Tibial artery (tissue), 4 donors: ENCODE data around the gene DGKB.
"Not testable (repeated sequence)": the region's sequence is repeated elsewhere in the genome, so short reads cannot be mapped to it uniquely, and the experiment has no call there.

ENCODE experiments used
- DNase-seq, 2 donors: peaks; one replicate each; pipeline ENCODE4 v3.0.0-alpha.2; 2019
- H3K27ac ChIP-seq, 2 donors: fragments of 200-600 bp; sonication (generic) in 1 of 2; 1 replicate in 1 of 2; 2 replicates in 1 of 2; pipeline ENCODE4 v1.5.1; 2018 to 2019; ENCODE audit warnings: mild to moderate bottlenecking in 1 of 2
- H3K27me3 ChIP-seq, 2 donors: fragments of 200-600 bp; sonication (generic) in 1 of 2; one replicate each; pipeline versions ENCODE4 v1.5.1 to v1.6.0; 2016 to 2019
- H3K36me3 ChIP-seq, 3 donors: fragments of 200-600 bp; sonication (generic) in 2 of 3; one replicate each; pipeline ENCODE4 v1.5.1; 2016 to 2019; ENCODE audit warnings: mild to moderate bottlenecking in 2 of 3
- H3K4me1 ChIP-seq, 4 donors: fragments of 200-600 bp; sonication (generic) in 2 of 4; 1 replicate in 3 of 4; 2 replicates in 1 of 4; pipeline ENCODE4 v1.5.1; 2016 to 2019
- H3K4me3 ChIP-seq, 2 donors: fragments of 200-600 bp; sonication (generic) in 1 of 2; 1 replicate in 1 of 2; 2 replicates in 1 of 2; pipeline ENCODE4 v1.5.1; 2018 to 2019; ENCODE audit warnings: mild to moderate bottlenecking in 2 of 2
- H3K9me3 ChIP-seq, 3 donors: fragments of 200-600 bp; sonication (generic) in 1 of 3; one replicate each; pipeline ENCODE4 v1.5.1; 2016 to 2019
- intact Hi-C: fragments of 100-400 bp; cut with DNase I; formaldehyde crosslinking; loops from one replicate; pipeline ENCODE4 v1.15.0; 2023; ENCODE audit warnings: low total_unique reads
- TF ChIP-seq, protein P1 (sequence below), 2 experiments: fragments of 200-600 bp in 1 of 2; fragments of 450-650 bp in 1 of 2; IDR thresholded peaks; one replicate each; pipeline ENCODE4 v1.5.1; 2017 to 2019; ENCODE audit warnings: antibody characterized with exemption in 2 of 2, mild to moderate bottlenecking in 1 of 2, moderate library complexity in 1 of 2

Gene DGKB

GRCh38 chr7:14478834-14479510, 423.6 kb downstream of the DGKB start:
- Histone ChIP-seq H3K36me3 (no peaks in the 10 kb centered on the region), H3K27ac (no peak overlapping the region), H3K4me1 (no peaks in the 10 kb centered on the region), H3K4me3 (no peak overlapping the region), H3K27me3 (no peaks in the 10 kb centered on the region), H3K9me3 (no peaks in the 10 kb centered on the region)
- TF ChIP-seq, protein P1, sequence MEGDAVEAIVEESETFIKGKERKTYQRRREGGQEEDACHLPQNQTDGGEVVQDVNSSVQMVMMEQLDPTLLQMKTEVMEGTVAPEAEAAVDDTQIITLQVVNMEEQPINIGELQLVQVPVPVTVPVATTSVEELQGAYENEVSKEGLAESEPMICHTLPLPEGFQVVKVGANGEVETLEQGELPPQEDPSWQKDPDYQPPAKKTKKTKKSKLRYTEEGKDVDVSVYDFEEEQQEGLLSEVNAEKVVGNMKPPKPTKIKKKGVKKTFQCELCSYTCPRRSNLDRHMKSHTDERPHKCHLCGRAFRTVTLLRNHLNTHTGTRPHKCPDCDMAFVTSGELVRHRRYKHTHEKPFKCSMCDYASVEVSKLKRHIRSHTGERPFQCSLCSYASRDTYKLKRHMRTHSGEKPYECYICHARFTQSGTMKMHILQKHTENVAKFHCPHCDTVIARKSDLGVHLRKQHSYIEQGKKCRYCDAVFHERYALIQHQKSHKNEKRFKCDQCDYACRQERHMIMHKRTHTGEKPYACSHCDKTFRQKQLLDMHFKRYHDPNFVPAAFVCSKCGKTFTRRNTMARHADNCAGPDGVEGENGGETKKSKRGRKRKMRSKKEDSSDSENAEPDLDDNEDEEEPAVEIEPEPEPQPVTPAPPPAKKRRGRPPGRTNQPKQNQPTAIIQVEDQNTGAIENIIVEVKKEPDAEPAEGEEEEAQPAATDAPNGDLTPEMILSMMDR (IDR thresholded peaks at IDR 0.05), result no peak
- intact Hi-C loops, result no loop called here
- no peak for DNase-seq

DNA sequence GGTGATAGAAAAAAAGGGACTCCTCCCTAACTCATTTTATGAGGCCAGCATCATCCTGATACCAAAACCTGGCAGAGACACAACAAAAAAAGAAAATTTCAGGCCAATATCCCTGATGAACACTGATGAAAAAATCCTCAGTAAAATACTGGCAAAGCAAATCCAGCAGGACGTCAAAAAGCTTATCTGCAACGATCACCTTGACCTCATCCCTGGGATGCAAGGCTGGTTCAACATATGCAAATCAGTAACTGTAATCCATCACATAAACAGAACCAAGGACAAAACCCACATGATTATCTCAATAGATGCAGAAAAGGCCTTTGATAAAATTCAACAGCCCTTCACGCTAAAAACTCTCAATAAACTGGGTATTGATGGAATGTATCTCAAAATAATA, 440.8 kb downstream of the DGKB start:
- H3K4me1 ChIP-seq, H3K4me3 ChIP-seq, intact Hi-C loops, DNase-seq, H3K9me3 ChIP-seq, H3K36me3 ChIP-seq, H3K27me3 ChIP-seq, H3K27ac ChIP-seq: not testable (repeated sequence)

GRCh38 chr7:14458846-14459245, 443.7 kb downstream of the DGKB start:
- intact Hi-C loops, result not testable (repeated sequence)

GRCh38 chr7:14457568-14458453, 444.7 kb downstream of the DGKB start:
- no peak overlapping the region for H3K4me3 ChIP-seq
- intact Hi-C loops, result no loop called here

More at GRCh38 chr7:14458846-14459245, 443.7 kb downstream of the DGKB start:
- not testable (repeated sequence) for H3K27ac ChIP-seq, H3K4me1 ChIP-seq, DNase-seq, H3K36me3 ChIP-seq, H3K9me3 ChIP-seq, H3K27me3 ChIP-seq, H3K4me3 ChIP-seq

DNA sequence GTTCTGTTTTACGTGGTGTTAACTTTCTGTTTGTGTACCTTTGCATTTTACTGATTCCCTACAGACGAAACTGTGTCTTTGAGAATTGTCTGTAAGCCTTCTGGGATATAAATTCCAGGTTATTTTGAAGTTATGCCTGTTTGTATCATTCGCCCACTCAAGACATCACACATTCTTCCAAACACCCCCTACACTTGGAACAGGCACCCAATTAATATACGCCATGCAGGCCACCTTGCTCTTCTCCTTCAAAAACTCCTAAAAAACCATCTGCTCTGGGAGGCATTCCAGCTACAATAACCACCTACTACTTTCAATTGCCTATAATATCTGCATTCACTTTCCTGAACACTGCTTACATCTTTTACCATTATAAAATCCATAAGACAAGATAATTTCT, 453.3 kb downstream of the DGKB start:
- no peak overlapping the region for H3K4me3 ChIP-seq
- DNase-seq, result no peak
- intact Hi-C loops, result no loop called here
- no peaks in the 10 kb centered on the region for H3K36me3 ChIP-seq
- no peaks in the 10 kb centered on the region for H3K4me1 ChIP-seq
- peaks cover 0 to 3% of the 10 kb centered on the region in 2 donors for H3K27me3 ChIP-seq
- TF ChIP-seq, protein P1 (IDR thresholded peaks at IDR 0.05), result no peak
- no peak overlapping the region for H3K27ac ChIP-seq
- no peaks in the 10 kb centered on the region for H3K9me3 ChIP-seq

More at GRCh38 chr7:14457568-14458453, 444.7 kb downstream of the DGKB start:
- TF ChIP-seq, protein P1 (IDR thresholded peaks at IDR 0.05), result peak; percentile 61 to 76
- Histone ChIP-seq H3K9me3 (no peaks in the 10 kb centered on the region), H3K27ac (no peak overlapping the region), H3K4me1 (no peaks in the 10 kb centered on the region), H3K27me3 (peaks cover 0 to 6% of the 10 kb centered on the region in 2 donors), H3K36me3 (no peaks in the 10 kb centered on the region)
- DNase-seq, result peak; percentile 54 to 70

- no peaks in the 10 kb centered on the region for H3K36me3 ChIP-seq
- no peaks in the 10 kb centered on the region for H3K4me1 ChIP-seq
- H3K27ac ChIP-seq, result no peak overlapping the region
- no peak for DNase-seq
- H3K27me3 ChIP-seq, result peaks cover 0 to 3% of the 10 kb centered on the region in 2 donors
- intact Hi-C loops, result no loop called here
- H3K9me3 ChIP-seq, result no peaks in the 10 kb centered on the region
- TF ChIP-seq, protein P1 (IDR thresholded peaks at IDR 0.05), result no peak
- H3K4me3 ChIP-seq, result no peak overlapping the region
Observed at GRCh38 chr7:14446829-14447228, 455.7 kb downstream of the DGKB start.
